HepG2 (cell line): Measurements from ENCODE around the gene ICOS. TPM values are rescaled to one million over a fixed set of nuclear protein-coding genes. Genes with fewer than 3 reads are reported as not detected.

Experiments
- ATAC-seq: fragments of 200-7000 bp; cut with Tn5 transposase; 3 replicates; pipeline ENCODE4 v1.9.1; 2020; ENCODE audit warnings: mild to moderate bottlenecking, moderate library complexity
- BruUV-seq: library from RNA; stranded (reverse); fragments of 400-500 nt; replicated peaks from 2 replicates; lab custom pipeline; 2021; lab: Mats Ljungman, UMichigan
- CTCF ChIA-PET: fragments of 300-600 bp; formaldehyde crosslinking; extraction: SDS; loops from one replicate; lab custom pipeline; 2021; ENCODE audit warnings: low total read pairs, inconsistent platforms, low intra/inter-chr PET ratio; lab: Yijun Ruan, JAX
- POLR2A ChIA-PET: fragments of 350-600 bp; sonication (Branson Sonifier 250); formaldehyde crosslinking; loops from one replicate; lab custom pipeline; 2020; ENCODE audit warnings: antibody characterized with exemption, inconsistent platforms; lab: Yijun Ruan, JAX
- DNase-seq: peaks from one replicate; pipeline ENCODE4 v3.0.0-alpha.2; 2015; ENCODE audit warnings: low spot score
- FAIRE-seq: peaks from 3 replicates; lab custom pipeline; 2011; peaks lifted over from hg19 to GRCh38; lab: Jason Lieb, UNC
- H2AFZ ChIP-seq: one replicate; pipeline ENCODE4 v1.6.1; 2011; ENCODE audit warnings: low read length, inconsistent platforms
- H3K27ac ChIP-seq: fragments of 300-600 bp; 3 replicates; pipeline ENCODE4 v1.8.0; 2011; ENCODE audit warnings: mixed run types, mild to moderate bottlenecking, mixed read lengths, low read length, inconsistent platforms; ENCODE audit not compliant: insufficient read depth; ENCODE audit errors: extremely low read length
- H3K27me3 ChIP-seq, 2 experiments: fragments of 200-600 bp in 1 of 2; 2 replicates in 1 of 2; 3 replicates in 1 of 2; pipeline versions ENCODE4 v1.6.0 to v1.8.0; 2011; ENCODE audit warnings: low read length in 2 of 2, mild to moderate bottlenecking in 2 of 2, moderate library complexity in 2 of 2, inconsistent platforms in 1 of 2; ENCODE audit not compliant: insufficient read depth in 2 of 2, control insufficient read depth in 1 of 2
- H3K36me3 ChIP-seq, 2 experiments: fragments of 200-600 bp in 1 of 2; replicated peaks in 1 of 2; 2 replicates in 1 of 2; 3 replicates in 1 of 2; pipeline versions ENCODE4 v1.5.1 to v1.8.0; 2011; ENCODE audit warnings: low read length in 2 of 2, inconsistent platforms in 1 of 2; ENCODE audit not compliant: insufficient read depth in 2 of 2, control insufficient read depth in 1 of 2
- H3K4me1 ChIP-seq: 2 replicates; pipeline ENCODE4 v1.5.1; 2012; ENCODE audit warnings: low read length, inconsistent platforms; ENCODE audit not compliant: insufficient read depth
- H3K4me2 ChIP-seq: 2 replicates; pipeline ENCODE4 v1.6.0; 2011; ENCODE audit warnings: low read depth, low read length, inconsistent platforms
- H3K4me3 ChIP-seq, 3 experiments: fragments of 200-600 bp in 1 of 3; sonication (generic), shearing (Covaris generic) in 1 of 3; replicated peaks in 1 of 3; 2 replicates each; pipeline ENCODE4 v1.5.1; 2011 to 2016; ENCODE audit warnings: low read length in 3 of 3, inconsistent platforms in 2 of 3, low read depth in 2 of 3, mild to moderate bottlenecking in 2 of 3, control low read depth in 1 of 3, mixed read lengths in 1 of 3; ENCODE audit not compliant: insufficient read depth in 1 of 3
- H3K79me2 ChIP-seq: one replicate; pipeline ENCODE4 v1.6.1; 2011; ENCODE audit warnings: low read length, inconsistent platforms; ENCODE audit not compliant: insufficient read depth
- H3K9ac ChIP-seq: 2 replicates; pipeline ENCODE4 v1.6.0; 2011; ENCODE audit warnings: mild to moderate bottlenecking, low read depth, low read length, inconsistent platforms; ENCODE audit not compliant: insufficient read depth
- H3K9me3 ChIP-seq: 2 replicates; pipeline ENCODE4 v1.5.1; 2012; ENCODE audit warnings: mild to moderate bottlenecking, low read length
- H4K20me1 ChIP-seq: 2 replicates; pipeline ENCODE4 v1.6.0; 2011; ENCODE audit warnings: inconsistent platforms, mild to moderate bottlenecking, low read length, moderate library complexity; ENCODE audit not compliant: insufficient read depth
- ARNT ChIP-seq: fragments of 450-650 bp; IDR thresholded peaks from 2 replicates; pipeline ENCODE4 v1.6.1; 2017
- ATF1 ChIP-seq: IDR thresholded peaks from 2 replicates; pipeline ENCODE4 v1.6.1; 2016; ENCODE audit warnings: mild to moderate bottlenecking, control low read depth
- FOXC1 ChIP-seq: sonication (generic); formaldehyde crosslinking; IDR thresholded peaks from 2 replicates; pipeline ENCODE4 v1.8.0; 2022; ENCODE audit warnings: mild to moderate bottlenecking, missing genetic modification reagents, borderline replicate concordance
- GABPB1 ChIP-seq: IDR thresholded peaks from 2 replicates; pipeline ENCODE4 v1.6.1; 2016; ENCODE audit warnings: mild to moderate bottlenecking, missing genetic modification reagents, moderate library complexity, missing compliant biosample characterization
- JUND ChIP-seq: sonication (generic); formaldehyde crosslinking; IDR thresholded peaks from 2 replicates; pipeline ENCODE4 v1.8.0; 2022; ENCODE audit warnings: mild to moderate bottlenecking, missing genetic modification reagents
- MATR3 ChIP-seq: sonication (generic); formaldehyde crosslinking; IDR thresholded peaks from 2 replicates; pipeline ENCODE4 v1.4.0; 2020; ENCODE audit warnings: missing genetic modification reagents
- SETDB1 ChIP-seq: sonication (generic); formaldehyde crosslinking; IDR thresholded peaks from 2 replicates; pipeline ENCODE4 v1.5.1; 2020; ENCODE audit warnings: missing genetic modification reagents, mild to moderate bottlenecking, borderline replicate concordance
- SP5 ChIP-seq: IDR thresholded peaks from 2 replicates; pipeline ENCODE4 v1.6.1; 2016; ENCODE audit warnings: low read depth, borderline replicate concordance
- STAG1 ChIP-seq: sonication (generic); formaldehyde crosslinking; IDR thresholded peaks from 2 replicates; pipeline ENCODE4 v1.4.0; 2020; ENCODE audit warnings: missing genetic modification reagents
- ZNF101 ChIP-seq: sonication (generic); formaldehyde crosslinking; IDR thresholded peaks from 2 replicates; pipeline ENCODE4 v1.4.0; 2020; ENCODE audit warnings: mild to moderate bottlenecking, low read depth, missing genetic modification reagents, borderline replicate concordance
- ZNF547 ChIP-seq: sonication (generic); formaldehyde crosslinking; IDR thresholded peaks from 2 replicates; pipeline ENCODE4 v1.5.1; 2020; ENCODE audit warnings: mild to moderate bottlenecking, missing genetic modification reagents
- ZNF737 ChIP-seq: sonication (generic); formaldehyde crosslinking; IDR thresholded peaks from 2 replicates; pipeline ENCODE4 v1.5.0; 2020; ENCODE audit warnings: missing genetic modification reagents, mild to moderate bottlenecking, borderline replicate concordance
- ZSCAN20 ChIP-seq: sonication (generic); formaldehyde crosslinking; IDR thresholded peaks from 2 replicates; pipeline ENCODE4 v1.4.0; 2020; ENCODE audit warnings: missing genetic modification reagents, mild to moderate bottlenecking, borderline replicate concordance
- WGBS: methylation state at CpG from one replicate; pipeline ENCODE4 v1.1.6; 2017; ENCODE audit warnings: low lambda C conversion rate; 5-methylcytosine and 5-hydroxymethylcytosine counted together
- in situ Hi-C: cut with HindIII; loops from 2 replicates; pipeline ENCODE4 v1.10.0; 2017; ENCODE audit warnings: low pct_unique_long_range_greater_than_20kb; ENCODE audit not compliant: extremely low pct_ligation_motif_present
- intact Hi-C: fragments of 100-400 bp; cut with micrococcal nuclease; formaldehyde crosslinking; loops from one replicate; pipeline ENCODE4 v1.10.0; 2022; ENCODE audit not compliant: unreplicated experiment
- polyA plus RNA-seq, 8 experiments: library from polyadenylated mRNA; depleted of rRNA in 3 of 8; stranded (reverse) in 7 of 8; unstranded in 1 of 8; fragments of >200 nt; fragmentation: Illumina TruSeq in 4 of 8; extraction: Trizol in 4 of 8; gene quantifications; 2 replicates each; pipeline versions ENCODE4 v1.2.1 to v1.2.3, GENCODE V29; 2011 to 2016; ENCODE audit warnings: low read depth in 4 of 8, missing spikeins in 1 of 8, mixed read lengths in 1 of 8; ENCODE audit not compliant: insufficient read depth in 1 of 8
- total RNA-seq, 5 experiments: library from RNA; depleted of rRNA; stranded (reverse); fragments of >200 nt; fragmentation: Illumina TruSeq; extraction: Trizol; gene quantifications; 2 replicates each; pipeline ENCODE4 v1.2.3, GENCODE V29; 2016; ENCODE audit warnings: low read depth in 1 of 5
- TF ChIP-seq, protein P1 (sequence below): IDR thresholded peaks from 2 replicates; pipeline ENCODE4 v1.6.1; 2016; ENCODE audit warnings: low read depth, control low read depth
- TF ChIP-seq, protein P2 (sequence below): sonication (generic); formaldehyde crosslinking; IDR thresholded peaks from 2 replicates; pipeline ENCODE4 v1.4.0; 2020; ENCODE audit warnings: missing genetic modification reagents
- TF ChIP-seq, protein P3 (sequence below): sonication (generic); formaldehyde crosslinking; IDR thresholded peaks from 2 replicates; pipeline ENCODE4 v1.4.0; 2020; ENCODE audit warnings: mild to moderate bottlenecking, missing genetic modification reagents

Gene ICOS
- total and polyA plus RNA-seq, 2 of the 13 experiments (the other 11 are each of a cell fraction or from before 2014, with no cell fraction given), result not detected

DNA sequence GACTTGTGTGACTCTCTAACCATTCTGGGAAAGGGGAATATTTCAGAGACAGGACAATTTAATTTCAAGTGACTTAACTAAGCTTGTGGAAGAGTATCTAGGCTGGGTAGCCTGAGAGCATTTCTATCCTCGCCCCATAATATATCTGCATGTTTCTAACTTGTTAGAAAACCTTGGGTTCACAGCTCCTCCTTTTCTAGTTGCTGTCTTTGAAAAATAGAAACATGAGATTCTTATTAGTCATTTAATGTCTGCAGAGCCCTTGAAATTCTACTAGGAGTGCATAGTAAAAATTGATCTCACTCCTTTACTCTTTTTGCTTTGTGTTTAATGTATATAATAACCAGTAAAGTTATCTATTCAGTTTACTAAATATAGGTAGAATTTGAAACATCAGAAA, 46.6 kb upstream of the ICOS start:
- H3K36me3 ChIP-seq, result no peaks in the 10 kb centered on the region
- H3K4me1 ChIP-seq, result no peaks in the 10 kb centered on the region
- FAIRE-seq (no peak), ATAC-seq (no peak), DNase-seq (no peak)
- 3% methylated on average over 1 of the region's 1 CpG for WGBS
- no peaks in the 10 kb centered on the region for H4K20me1 ChIP-seq
- H2AFZ ChIP-seq, result no peak overlapping the region
- in situ Hi-C loops (no loop called here), intact Hi-C loops (no loop called here)
- no peaks in the 10 kb centered on the region for H3K9me3 ChIP-seq
- no TSS peak for BruUV-seq
- no peak overlapping the region for H3K4me3 ChIP-seq
- no peaks in the 10 kb centered on the region for H3K79me2 ChIP-seq
- H3K4me2 ChIP-seq, result no peak overlapping the region
- ChIA-PET POLR2A (no interaction called here), CTCF (no interaction called here)
- H3K9ac ChIP-seq, result no peak overlapping the region
- H3K27ac ChIP-seq, result no peak overlapping the region
- TF ChIP-seq ZSCAN20 (CRISPR knock-in tag) (no peak), SP5 (CRISPR knock-in tag) (no peak)
- TF ChIP-seq, all 625 proteins: peak for 0
- no peaks in the 10 kb centered on the region; a peak in 1 of 5 replicates for H3K27me3 ChIP-seq

DNA sequence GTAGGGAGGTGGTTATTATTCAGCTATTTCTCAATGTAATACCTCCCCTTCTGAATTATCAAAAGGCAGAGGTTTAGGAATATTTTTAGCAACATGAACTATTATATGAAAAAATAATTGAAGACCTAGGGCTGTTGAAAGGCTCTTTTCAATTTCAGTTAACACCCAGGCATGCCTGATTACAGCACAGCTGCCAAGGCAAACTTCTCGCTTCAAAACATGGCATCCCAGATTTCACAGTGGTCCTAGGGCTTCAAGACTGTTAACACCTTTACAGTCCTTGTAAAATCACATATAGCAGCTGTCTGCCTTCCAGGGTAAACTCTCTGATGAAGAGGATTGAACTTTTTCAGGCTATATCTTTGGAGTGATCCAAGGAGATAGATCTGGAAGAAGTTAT, 45.8 kb upstream of the ICOS start:
- intact Hi-C loops, result no loop called here
- no peak overlapping the region for H3K4me3 ChIP-seq
- H3K27ac ChIP-seq, result no peak overlapping the region
- in situ Hi-C loops, result no loop called here
- 0% methylated on average over 1 of the region's 1 CpG for WGBS
- no peaks in the 10 kb centered on the region; a peak in 1 of 5 replicates for H3K27me3 ChIP-seq
- no peaks in the 10 kb centered on the region for H3K4me1 ChIP-seq
- ATAC-seq (no peak), FAIRE-seq (no peak), DNase-seq (no peak)
- no TSS peak for BruUV-seq
- no peak overlapping the region for H3K9ac ChIP-seq
- no peak overlapping the region for H2AFZ ChIP-seq
- no peaks in the 10 kb centered on the region for H3K36me3 ChIP-seq
- H3K4me2 ChIP-seq, result no peak overlapping the region
- CTCF ChIA-PET, result no interaction called here
- POLR2A ChIA-PET, result no interaction called here
- no peaks in the 10 kb centered on the region for H4K20me1 ChIP-seq
- no peaks in the 10 kb centered on the region for H3K79me2 ChIP-seq
- no peaks in the 10 kb centered on the region for H3K9me3 ChIP-seq
- TF ChIP-seq, protein P1, sequence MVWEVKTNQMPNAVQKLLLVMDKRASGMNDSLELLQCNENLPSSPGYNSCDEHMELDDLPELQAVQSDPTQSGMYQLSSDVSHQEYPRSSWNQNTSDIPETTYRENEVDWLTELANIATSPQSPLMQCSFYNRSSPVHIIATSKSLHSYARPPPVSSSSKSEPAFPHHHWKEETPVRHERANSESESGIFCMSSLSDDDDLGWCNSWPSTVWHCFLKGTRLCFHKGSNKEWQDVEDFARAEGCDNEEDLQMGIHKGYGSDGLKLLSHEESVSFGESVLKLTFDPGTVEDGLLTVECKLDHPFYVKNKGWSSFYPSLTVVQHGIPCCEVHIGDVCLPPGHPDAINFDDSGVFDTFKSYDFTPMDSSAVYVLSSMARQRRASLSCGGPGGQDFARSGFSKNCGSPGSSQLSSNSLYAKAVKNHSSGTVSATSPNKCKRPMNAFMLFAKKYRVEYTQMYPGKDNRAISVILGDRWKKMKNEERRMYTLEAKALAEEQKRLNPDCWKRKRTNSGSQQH (CRISPR knock-in tag), result no peak
- no peak for TF ChIP-seq ZNF547
- TF ChIP-seq ATF1 (CRISPR knock-in tag), result no peak
- no peak for TF ChIP-seq ZNF101 (CRISPR knock-in tag)
- TF ChIP-seq JUND (CRISPR knock-in tag), result no peak
- TF ChIP-seq ARNT, result no peak
- no peak for TF ChIP-seq SETDB1 (CRISPR knock-in tag)
- TF ChIP-seq MATR3 (CRISPR knock-in tag), result no peak
- TF ChIP-seq ZNF737, result no peak
- TF ChIP-seq GABPB1 (CRISPR knock-in tag), result no peak
- TF ChIP-seq, protein P2, sequence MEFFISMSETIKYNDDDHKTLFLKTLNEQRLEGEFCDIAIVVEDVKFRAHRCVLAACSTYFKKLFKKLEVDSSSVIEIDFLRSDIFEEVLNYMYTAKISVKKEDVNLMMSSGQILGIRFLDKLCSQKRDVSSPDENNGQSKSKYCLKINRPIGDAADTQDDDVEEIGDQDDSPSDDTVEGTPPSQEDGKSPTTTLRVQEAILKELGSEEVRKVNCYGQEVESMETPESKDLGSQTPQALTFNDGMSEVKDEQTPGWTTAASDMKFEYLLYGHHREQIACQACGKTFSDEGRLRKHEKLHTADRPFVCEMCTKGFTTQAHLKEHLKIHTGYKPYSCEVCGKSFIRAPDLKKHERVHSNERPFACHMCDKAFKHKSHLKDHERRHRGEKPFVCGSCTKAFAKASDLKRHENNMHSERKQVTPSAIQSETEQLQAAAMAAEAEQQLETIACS (CRISPR knock-in tag), result no peak
- no peak for TF ChIP-seq STAG1
- no peak for TF ChIP-seq FOXC1 (CRISPR knock-in tag)
- TF ChIP-seq, protein P3, sequence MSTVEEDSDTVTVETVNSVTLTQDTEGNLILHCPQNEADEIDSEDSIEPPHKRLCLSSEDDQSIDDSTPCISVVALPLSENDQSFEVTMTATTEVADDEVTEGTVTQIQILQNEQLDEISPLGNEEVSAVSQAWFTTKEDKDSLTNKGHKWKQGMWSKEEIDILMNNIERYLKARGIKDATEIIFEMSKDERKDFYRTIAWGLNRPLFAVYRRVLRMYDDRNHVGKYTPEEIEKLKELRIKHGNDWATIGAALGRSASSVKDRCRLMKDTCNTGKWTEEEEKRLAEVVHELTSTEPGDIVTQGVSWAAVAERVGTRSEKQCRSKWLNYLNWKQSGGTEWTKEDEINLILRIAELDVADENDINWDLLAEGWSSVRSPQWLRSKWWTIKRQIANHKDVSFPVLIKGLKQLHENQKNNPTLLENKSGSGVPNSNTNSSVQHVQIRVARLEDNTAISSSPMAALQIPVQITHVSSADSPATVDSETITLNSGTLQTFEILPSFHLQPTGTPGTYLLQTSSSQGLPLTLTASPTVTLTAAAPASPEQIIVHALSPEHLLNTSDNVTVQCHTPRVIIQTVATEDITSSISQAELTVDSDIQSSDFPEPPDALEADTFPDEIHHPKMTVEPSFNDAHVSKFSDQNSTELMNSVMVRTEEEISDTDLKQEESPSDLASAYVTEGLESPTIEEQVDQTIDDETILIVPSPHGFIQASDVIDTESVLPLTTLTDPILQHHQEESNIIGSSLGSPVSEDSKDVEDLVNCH (CRISPR knock-in tag), result no peak
